Measurements from ENCODE around the gene HHIP.
"Not testable (repeated sequence)": the region's sequence is repeated elsewhere in the genome, so short reads cannot be mapped to it uniquely, and the experiment has no call there.

Gene HHIP

DNA sequence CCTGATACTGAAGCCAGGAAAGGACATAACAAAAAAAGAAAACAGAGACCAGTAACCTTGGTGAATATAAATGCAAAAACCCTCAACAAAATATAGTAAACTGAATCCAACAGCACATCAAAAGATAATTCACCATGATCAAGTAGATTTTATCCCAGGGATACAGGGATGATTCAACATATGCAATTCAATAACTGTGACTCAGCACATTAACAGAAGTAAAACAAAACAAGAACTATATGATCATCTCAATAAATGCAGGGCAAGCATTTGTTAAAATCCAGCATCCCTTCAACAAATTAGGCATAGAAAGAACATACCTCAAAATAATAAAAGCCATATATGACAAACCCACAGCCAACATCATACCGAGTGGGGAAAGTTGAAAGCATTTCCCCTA is 112.0 kb downstream of the HHIP start:
- no peak for DNase-seq (ENCODE audit: low read depth)
- TF ChIP-seq, protein P1, sequence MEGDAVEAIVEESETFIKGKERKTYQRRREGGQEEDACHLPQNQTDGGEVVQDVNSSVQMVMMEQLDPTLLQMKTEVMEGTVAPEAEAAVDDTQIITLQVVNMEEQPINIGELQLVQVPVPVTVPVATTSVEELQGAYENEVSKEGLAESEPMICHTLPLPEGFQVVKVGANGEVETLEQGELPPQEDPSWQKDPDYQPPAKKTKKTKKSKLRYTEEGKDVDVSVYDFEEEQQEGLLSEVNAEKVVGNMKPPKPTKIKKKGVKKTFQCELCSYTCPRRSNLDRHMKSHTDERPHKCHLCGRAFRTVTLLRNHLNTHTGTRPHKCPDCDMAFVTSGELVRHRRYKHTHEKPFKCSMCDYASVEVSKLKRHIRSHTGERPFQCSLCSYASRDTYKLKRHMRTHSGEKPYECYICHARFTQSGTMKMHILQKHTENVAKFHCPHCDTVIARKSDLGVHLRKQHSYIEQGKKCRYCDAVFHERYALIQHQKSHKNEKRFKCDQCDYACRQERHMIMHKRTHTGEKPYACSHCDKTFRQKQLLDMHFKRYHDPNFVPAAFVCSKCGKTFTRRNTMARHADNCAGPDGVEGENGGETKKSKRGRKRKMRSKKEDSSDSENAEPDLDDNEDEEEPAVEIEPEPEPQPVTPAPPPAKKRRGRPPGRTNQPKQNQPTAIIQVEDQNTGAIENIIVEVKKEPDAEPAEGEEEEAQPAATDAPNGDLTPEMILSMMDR (IDR thresholded peaks at IDR 0.05; ENCODE audit: control insufficient read depth, extremely low read depth, insufficient read depth): no peak
- no peak overlapping the region for H3K4me3 ChIP-seq (ENCODE audit: low read depth, low read length)

DNA sequence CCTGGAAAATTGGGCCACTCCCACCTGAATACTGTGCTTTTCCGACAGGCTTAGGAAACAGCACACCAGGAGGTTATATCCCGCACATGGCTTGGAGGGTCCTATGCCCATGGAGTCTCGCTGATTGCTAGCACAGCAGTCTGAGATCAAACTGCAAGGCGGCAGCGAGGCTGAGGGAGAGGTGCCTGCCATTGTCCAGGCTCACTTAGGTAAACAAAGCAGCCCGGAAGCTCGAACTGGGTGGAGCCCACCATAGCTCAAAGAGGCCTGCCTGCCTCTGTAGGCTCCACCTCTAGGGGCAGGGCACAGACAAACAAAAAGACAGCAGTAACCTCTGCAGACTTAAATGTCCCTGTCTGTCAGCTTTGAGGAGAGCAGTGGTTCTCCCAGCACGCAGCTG is 122.9 kb downstream of the HHIP start:
- not testable (repeated sequence) for DNase-seq (ENCODE audit: low read depth); H3K4me3 ChIP-seq (ENCODE audit: low read depth, low read length)

DNA sequence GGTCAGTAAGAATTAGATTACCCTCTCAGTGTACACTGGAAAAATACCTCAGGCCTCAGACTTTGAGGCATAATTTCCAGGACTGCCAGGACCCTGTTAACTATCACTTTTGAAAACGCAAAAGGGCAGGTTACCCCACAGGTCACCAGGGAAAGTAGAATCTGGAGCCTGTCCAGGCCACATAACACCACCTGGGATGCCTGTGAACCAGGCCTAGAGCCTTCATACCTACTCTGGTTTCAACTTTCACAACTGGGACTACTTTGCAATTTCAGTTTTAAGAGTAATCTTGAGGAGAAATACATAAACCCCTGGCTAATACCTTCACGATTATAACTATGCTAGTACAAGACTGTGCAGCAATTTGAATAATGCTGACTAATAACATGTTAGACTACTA is 132.4 kb downstream of the HHIP start:
- no peak overlapping the region for H3K4me3 ChIP-seq (ENCODE audit: low read depth, low read length)
- TF ChIP-seq, protein P1 (IDR thresholded peaks at IDR 0.05; ENCODE audit: control insufficient read depth, extremely low read depth, insufficient read depth): no peak
- no peak for DNase-seq (ENCODE audit: low read depth)

DNA sequence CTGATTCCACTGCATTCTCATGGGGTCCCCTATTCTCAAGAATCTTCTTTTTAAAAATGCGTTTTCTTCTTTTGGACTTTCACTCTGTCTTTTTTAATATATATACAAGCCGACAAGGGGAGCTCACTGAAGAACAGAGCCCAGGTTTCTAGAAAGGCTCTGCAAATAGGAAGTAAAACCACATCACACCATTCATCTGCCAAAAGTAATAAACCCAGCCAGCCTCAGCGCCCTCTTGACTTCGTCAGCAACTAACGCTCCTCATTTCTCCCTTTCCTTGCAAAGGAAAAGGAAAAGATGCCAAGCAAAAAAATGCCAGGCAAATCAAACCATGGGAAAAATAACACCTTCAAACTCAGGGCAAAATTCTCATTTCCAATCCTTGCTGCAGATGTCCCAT is 136.4 kb downstream of the HHIP start:
- no peak overlapping the region for H3K4me3 ChIP-seq (ENCODE audit: low read depth, low read length)
- TF ChIP-seq, protein P1 (IDR thresholded peaks at IDR 0.05; ENCODE audit: control insufficient read depth, extremely low read depth, insufficient read depth): no peak
- DNase-seq (ENCODE audit: low read depth): no peak

DNA sequence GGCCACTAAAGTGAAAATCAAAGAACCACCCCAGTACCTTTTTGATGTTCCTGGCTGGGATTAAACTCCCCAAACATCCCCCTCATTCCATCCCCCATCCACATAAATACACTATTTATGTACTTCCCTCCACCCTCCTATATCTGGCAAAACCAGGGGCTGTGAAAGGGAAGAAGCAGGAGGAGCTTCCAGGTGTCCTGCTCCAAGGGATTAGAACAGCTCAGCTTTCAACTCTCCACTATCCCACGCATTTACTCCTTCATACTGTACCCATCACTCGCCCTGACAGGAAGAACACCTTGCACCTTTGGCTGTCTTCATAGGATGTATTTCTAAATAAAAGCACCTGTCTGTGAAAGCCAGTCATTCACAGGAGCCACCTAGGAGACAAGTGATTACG is 140.0 kb downstream of the HHIP start:
- no peak for DNase-seq (ENCODE audit: low read depth)
- TF ChIP-seq, protein P1 (IDR thresholded peaks at IDR 0.05; ENCODE audit: control insufficient read depth, extremely low read depth, insufficient read depth): no peak
- no peak overlapping the region for H3K4me3 ChIP-seq (ENCODE audit: low read depth, low read length)

DNA sequence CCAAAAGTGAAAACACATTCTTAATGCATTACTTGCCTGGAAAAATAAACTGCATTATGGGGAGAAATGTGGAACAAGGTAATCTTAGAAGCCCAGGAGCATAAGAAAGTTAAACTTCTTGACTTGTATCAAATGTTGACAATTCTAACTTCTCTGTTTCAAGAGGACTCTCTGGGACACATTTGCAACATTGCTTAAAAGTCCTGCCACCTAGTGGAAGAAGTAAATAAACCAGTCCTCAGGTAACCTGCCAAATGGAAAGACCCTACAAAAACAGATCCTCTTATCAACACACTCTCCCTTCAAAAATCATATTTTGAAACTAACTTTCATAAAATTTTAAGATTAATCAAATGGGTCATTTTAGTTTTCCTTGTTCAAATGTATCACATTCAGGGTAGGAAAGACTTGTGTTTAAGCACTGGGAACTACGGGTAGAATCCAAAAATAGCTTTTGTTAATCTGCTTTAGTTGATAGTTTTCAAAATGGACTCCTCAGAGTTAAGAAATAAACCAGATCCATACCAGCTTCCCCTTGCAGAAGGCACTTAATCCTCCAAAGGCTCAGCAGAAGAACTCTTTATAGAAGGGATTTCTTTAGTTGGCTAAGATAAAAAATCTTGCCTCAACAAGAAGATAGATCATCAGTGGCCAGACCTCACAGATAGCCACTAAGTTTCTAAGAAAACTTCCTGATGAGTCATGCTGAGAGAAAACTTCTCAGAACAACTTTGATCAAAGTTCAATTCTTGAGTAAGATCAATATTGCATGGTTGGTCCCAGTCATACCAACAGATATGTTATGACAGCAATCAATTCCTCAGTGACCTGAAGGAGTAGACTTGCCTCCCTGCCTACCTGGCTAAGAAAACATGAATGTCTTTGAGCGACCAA is 141.7 kb downstream of the HHIP start:
- TF ChIP-seq, protein P1 (IDR thresholded peaks at IDR 0.05; ENCODE audit: control insufficient read depth, extremely low read depth, insufficient read depth): peak; percentile 55
- no peak overlapping the region for H3K4me3 ChIP-seq (ENCODE audit: low read depth, low read length)
- peak; percentile 6 for DNase-seq (ENCODE audit: low read depth)

DNA sequence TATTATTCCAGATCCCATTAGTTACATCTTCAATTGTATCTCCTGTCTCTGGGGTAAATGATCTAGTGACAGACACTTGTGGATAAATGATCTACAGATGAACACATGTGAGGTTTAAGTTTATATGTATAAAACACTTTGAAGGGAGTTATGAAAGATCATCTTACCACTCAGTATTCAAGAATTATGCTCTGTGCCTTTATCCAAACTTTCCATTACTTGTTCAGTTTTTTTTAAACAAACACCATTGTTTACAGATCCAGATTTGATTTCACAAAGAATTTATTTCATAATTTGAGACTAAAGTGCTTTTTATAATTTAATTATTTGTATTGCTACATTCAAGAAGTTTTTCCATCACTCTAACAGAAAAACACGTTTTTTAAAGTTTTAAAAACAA is 142.5 kb downstream of the HHIP start:
- no peak overlapping the region for H3K4me3 ChIP-seq (ENCODE audit: low read depth, low read length)
- TF ChIP-seq, protein P1 (IDR thresholded peaks at IDR 0.05; ENCODE audit: control insufficient read depth, extremely low read depth, insufficient read depth): no peak

DNA sequence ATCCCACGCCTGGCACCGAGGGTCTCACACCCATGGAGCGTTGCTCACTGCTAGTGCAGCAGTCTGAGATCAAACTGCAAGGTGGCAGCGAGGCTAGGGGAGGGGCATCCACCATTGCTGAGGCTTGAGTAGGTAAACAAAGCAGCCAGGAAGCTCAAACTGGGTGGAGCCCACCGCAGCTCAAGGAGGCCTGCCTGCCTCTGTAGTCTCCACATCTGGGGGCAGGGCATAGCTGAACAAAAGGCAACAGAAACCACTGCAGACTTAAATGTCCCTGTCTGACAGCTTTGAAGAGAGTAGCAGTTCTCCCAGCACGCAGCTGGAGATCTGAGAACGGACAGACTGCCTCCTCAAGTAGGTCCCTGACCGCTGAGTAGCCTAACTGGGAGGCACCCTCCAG is 146.0 kb downstream of the HHIP start:
- not testable (repeated sequence) for DNase-seq (ENCODE audit: low read depth); H3K4me3 ChIP-seq (ENCODE audit: low read depth, low read length)

More for the DNA sequence above, 142.5 kb downstream of the HHIP start:
- no peak for DNase-seq (ENCODE audit: low read depth)
